CD4-positive, alpha-beta T cell (primary cell): Measurements from ENCODE around the gene CENPF. TPM values are rescaled to one million over a fixed set of nuclear protein-coding genes. Genes with fewer than 3 reads are reported as not detected.
A peak's percentile ranks its signal among the peaks of the same experiment; 100 is the strongest.
"Not testable (repeated sequence)": the region's sequence is repeated elsewhere in the genome, so short reads cannot be mapped to it uniquely, and the experiment has no call there.

Experiments used
- ATAC-seq: fragments of 200-7000 bp; cut with Tn5 transposase; one replicate; pipeline ENCODE4 v1.10.0; 2022; ENCODE audit warnings: mild to moderate bottlenecking; ENCODE audit not compliant: poor library complexity
- CTCF ChIA-PET: fragments of 350-600 bp; sonication (Branson Sonifier 250); formaldehyde crosslinking; loops from one replicate; lab custom pipeline; 2021; ENCODE audit warnings: antibody characterized with exemption, inconsistent platforms; lab: Charles Lee
- POLR2A ChIA-PET: fragments of 350-600 bp; sonication (Branson Sonifier 250); formaldehyde crosslinking; loops from one replicate; lab custom pipeline; 2021; ENCODE audit warnings: antibody characterized with exemption, inconsistent platforms; lab: Charles Lee
- DNase-seq, 14 experiments: peaks; one replicate each; pipeline ENCODE4 v3.0.0-alpha.2; 2013 to 2020; ENCODE audit warnings: mixed read lengths in 2 of 14
- H3K27ac ChIP-seq, 2 donors: one replicate each; pipeline versions ENCODE4 v1.5.1 to v1.7.0; 2013; ENCODE audit warnings: low read length in 2 of 2, low read depth in 1 of 2, mild to moderate bottlenecking in 1 of 2
- H3K27me3 ChIP-seq, 2 experiments: 1 replicate in 1 of 2; 2 replicates in 1 of 2; pipeline versions ENCODE4 v1.6.1 to v1.7.0; 2013; ENCODE audit warnings: low read length in 2 of 2, control low read depth in 1 of 2, mild to moderate bottlenecking in 1 of 2, moderate library complexity in 1 of 2; ENCODE audit not compliant: insufficient read depth in 2 of 2, control insufficient read depth in 1 of 2
- H3K36me3 ChIP-seq: one replicate; pipeline ENCODE4 v1.6.1; 2013; ENCODE audit warnings: low read length, control low read depth; ENCODE audit not compliant: insufficient read depth
- H3K4me1 ChIP-seq: one replicate; pipeline ENCODE4 v1.6.1; 2013; ENCODE audit warnings: low read length, control low read depth; ENCODE audit not compliant: insufficient read depth
- H3K4me3 ChIP-seq: one replicate; pipeline ENCODE4 v1.5.1; 2013; ENCODE audit warnings: mild to moderate bottlenecking, low read length, moderate library complexity
- H3K9me3 ChIP-seq, 2 experiments: 1 replicate in 1 of 2; 2 replicates in 1 of 2; pipeline versions ENCODE4 v1.6.1 to v1.7.0; 2013; ENCODE audit warnings: low read length in 2 of 2, mild to moderate bottlenecking in 2 of 2, control low read depth in 1 of 2, moderate library complexity in 1 of 2; ENCODE audit not compliant: control insufficient read depth in 1 of 2, insufficient read depth in 1 of 2
- H3K27ac Mint-ChIP-seq: one replicate; pipeline ENCODE4 v1.8.0; 2020; ENCODE audit warnings: mixed read lengths
- H3K27me3 Mint-ChIP-seq: one replicate; pipeline ENCODE4 v1.8.0; 2021; ENCODE audit warnings: mixed read lengths
- H3K36me3 Mint-ChIP-seq: one replicate; pipeline ENCODE4 v1.8.0; 2021; ENCODE audit warnings: low read depth, mixed read lengths
- H3K4me1 Mint-ChIP-seq: one replicate; pipeline ENCODE4 v1.8.0; 2021; ENCODE audit warnings: low read depth, mixed read lengths
- H3K4me3 Mint-ChIP-seq: one replicate; pipeline ENCODE4 v1.8.0; 2020; ENCODE audit warnings: mild to moderate bottlenecking, mixed read lengths
- H3K9me3 Mint-ChIP-seq: one replicate; pipeline ENCODE4 v1.8.0; 2020; ENCODE audit warnings: mixed read lengths
- intact Hi-C, 2 experiments: fragments of 100-400 bp; cut with DNase I in 1 of 2; cut with micrococcal nuclease in 1 of 2; formaldehyde crosslinking; loops; one replicate each; pipeline versions ENCODE4 v1.15.1 to v1.9.0; 2023 to 2025; cut with DNase I, micrococcal nuclease
- total RNA-seq, 174 experiments: library from RNA in 2 of 174; stranded (reverse) in 2 of 174; gene quantifications; one replicate each; pipeline ENCODE4 v1.2.3 and lab custom pipeline; 2021 to 2026
- TF ChIP-seq, protein P1 (sequence below): fragments of 200-600 bp; IDR thresholded peaks from one replicate; pipeline ENCODE4 v1.8.0; 2022; ENCODE audit warnings: antibody characterized with exemption, mild to moderate bottlenecking

CENPF gene
- total RNA-seq, 2 experiments from 2014 or later: 3.4 to 3.8 TPM

DNA sequence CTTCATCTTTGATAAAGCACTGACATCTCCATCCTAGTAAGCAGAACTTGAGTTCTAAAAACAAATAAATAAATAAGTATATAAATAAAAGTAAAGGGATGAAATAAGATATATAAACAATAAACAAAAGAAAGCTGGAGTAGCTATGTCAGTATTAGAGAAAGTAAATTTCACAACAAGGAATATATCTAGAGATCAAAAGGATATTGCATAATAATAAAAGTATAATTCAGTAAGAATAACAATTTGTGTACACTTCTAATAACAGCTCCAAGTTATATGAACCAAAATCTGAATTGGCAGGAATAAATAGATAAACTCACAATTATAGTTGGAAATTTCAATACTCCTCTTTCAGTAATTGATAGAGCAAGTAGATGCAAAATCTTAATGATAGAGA lies 9.8 kb upstream of the CENPF start:
- Histone ChIP-seq H3K27me3 (peaks cover 0 to 2% of the 10 kb centered on the region in 2 experiments), H3K4me3 (no peak overlapping the region), H3K9me3 (no peaks in the 10 kb centered on the region), H3K36me3 (no peaks in the 10 kb centered on the region), H3K4me1 (no peaks in the 10 kb centered on the region), H3K27ac (no peak overlapping the region)
- DNase-seq (no peak), ATAC-seq (no peak)
- no peaks in the 10 kb centered on the region for H3K9me3 Mint-ChIP-seq
- H3K36me3 Mint-ChIP-seq: no peaks in the 10 kb centered on the region
- H3K4me1 Mint-ChIP-seq: no peaks in the 10 kb centered on the region
- intact Hi-C loops: no loop called here
- no peaks in the 10 kb centered on the region for H3K27me3 Mint-ChIP-seq
- H3K4me3 Mint-ChIP-seq: no peak overlapping the region
- H3K27ac Mint-ChIP-seq: no peak overlapping the region
- ChIA-PET POLR2A (no interaction called here), CTCF (interaction anchor here (0.7 to 1.6 kb wide), 2 partner anchors 45 to 60 kb away, joined by 3 to 6 read pairs; no protein-coding TSS in a partner anchor)
- TF ChIP-seq, protein P1, sequence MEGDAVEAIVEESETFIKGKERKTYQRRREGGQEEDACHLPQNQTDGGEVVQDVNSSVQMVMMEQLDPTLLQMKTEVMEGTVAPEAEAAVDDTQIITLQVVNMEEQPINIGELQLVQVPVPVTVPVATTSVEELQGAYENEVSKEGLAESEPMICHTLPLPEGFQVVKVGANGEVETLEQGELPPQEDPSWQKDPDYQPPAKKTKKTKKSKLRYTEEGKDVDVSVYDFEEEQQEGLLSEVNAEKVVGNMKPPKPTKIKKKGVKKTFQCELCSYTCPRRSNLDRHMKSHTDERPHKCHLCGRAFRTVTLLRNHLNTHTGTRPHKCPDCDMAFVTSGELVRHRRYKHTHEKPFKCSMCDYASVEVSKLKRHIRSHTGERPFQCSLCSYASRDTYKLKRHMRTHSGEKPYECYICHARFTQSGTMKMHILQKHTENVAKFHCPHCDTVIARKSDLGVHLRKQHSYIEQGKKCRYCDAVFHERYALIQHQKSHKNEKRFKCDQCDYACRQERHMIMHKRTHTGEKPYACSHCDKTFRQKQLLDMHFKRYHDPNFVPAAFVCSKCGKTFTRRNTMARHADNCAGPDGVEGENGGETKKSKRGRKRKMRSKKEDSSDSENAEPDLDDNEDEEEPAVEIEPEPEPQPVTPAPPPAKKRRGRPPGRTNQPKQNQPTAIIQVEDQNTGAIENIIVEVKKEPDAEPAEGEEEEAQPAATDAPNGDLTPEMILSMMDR: no peak

DNA sequence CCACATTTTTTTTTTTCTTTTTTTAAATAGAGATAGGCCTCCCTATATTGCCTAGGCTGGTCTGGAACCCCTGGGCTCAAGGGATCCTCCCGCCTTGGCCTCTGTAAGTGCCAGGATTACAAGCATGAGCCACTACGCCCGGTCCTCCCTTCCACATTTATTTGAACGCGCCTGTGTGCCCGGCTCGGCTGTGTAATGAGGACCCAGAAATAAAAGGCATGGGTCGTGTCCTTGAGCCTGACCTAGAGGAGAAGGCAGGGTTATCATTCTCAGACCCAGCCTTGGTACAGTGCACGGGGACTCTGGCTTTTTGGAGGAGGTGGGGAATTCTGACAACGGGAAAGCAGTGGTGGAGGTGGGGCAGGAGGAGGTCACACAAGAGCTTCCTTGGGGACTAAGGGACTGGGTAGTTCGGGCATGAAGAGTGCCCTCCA lies 841 bp downstream of the CENPF start:
- H3K27me3 ChIP-seq: no peaks in the 10 kb centered on the region
- H3K4me1 ChIP-seq: peaks cover 12% of the 10 kb centered on the region
- POLR2A ChIA-PET: interaction anchor here (0.6 to 3.2 kb wide), 2 partner anchors 37 to 1003 kb away, joined by 3 to 7 read pairs; no protein-coding TSS in a partner anchor

DNA sequence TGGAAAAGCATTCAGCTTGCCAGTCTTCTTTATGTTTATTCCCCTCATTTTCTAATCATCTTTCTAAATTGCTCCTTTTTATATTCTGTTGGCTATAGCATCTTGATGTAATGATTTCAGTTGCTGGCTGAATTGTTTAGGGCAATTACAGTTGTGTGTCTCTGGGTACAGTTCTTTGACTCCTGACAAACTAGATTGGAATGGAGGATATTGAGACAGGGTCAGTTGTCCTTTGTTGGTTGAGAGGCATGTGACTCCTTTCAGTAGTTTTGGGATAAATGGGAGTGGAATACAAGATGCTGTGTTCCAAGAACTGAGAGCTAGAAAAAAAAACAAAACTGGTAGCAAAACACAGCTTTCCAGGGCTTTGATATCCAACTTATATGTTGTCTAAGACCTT lies 1.5 kb downstream of the CENPF start:
- intact Hi-C loops: no loop called here
- H3K27ac ChIP-seq: no peak overlapping the region

More for the DNA sequence above, 841 bp downstream of the CENPF start:
- Mint-ChIP-seq H3K4me1 (peaks cover 23% of the 10 kb centered on the region), H3K9me3 (no peaks in the 10 kb centered on the region), H3K27me3 (no peaks in the 10 kb centered on the region), H3K36me3 (no peaks in the 10 kb centered on the region), H3K27ac (peak overlapping the region; percentile 28), H3K4me3 (peak overlapping the region; percentile 93)
- CTCF ChIA-PET: no interaction called here
- no peak overlapping the region for H3K27ac ChIP-seq
- TF ChIP-seq, protein P1: no peak
- ATAC-seq (no peak), DNase-seq (no peak)
- H3K9me3 ChIP-seq: no peaks in the 10 kb centered on the region
- intact Hi-C loops: loop anchor here (1.0 to 2.0 kb wide), 2 partner anchors 24 to 323 kb away; partner anchors contain the start of gene SMYD2 (in 1 of the 2)
- H3K4me3 ChIP-seq: peak overlapping the region; percentile 67
- no peaks in the 10 kb centered on the region for H3K36me3 ChIP-seq

DNA sequence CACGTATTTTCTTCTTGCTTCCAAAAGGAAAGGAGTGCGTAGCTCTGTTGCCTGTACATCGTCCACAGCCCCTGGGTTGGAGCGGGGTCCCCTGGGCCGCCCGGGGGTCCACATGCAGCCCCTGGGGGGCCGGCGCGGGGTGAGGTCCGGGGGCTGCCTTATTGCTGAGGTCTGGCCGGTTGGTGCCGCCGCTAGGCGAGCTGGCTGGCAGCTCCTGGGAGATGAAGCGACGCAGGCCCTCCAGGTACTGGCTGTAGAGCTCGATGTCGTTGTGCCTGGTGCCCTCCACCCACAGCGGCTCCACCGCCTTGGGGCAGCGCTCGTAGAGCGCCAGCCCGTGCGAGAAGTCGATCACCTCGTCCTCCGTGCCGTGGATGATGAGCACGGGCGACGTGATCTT lies 2.5 kb downstream of the CENPF start:
- H3K9me3 ChIP-seq, H3K27ac ChIP-seq, intact Hi-C loops, H3K4me3 ChIP-seq, H3K4me3 Mint-ChIP-seq, ATAC-seq, H3K27me3 ChIP-seq, H3K36me3 ChIP-seq, DNase-seq, H3K27ac Mint-ChIP-seq, H3K9me3 Mint-ChIP-seq, H3K27me3 Mint-ChIP-seq, CTCF ChIA-PET, H3K36me3 Mint-ChIP-seq: not testable (repeated sequence)
- POLR2A ChIA-PET: interaction anchor here (0.9 kb wide), 1 partner anchor 243 kb away, joined by 3 read pairs; no protein-coding TSS in a partner anchor
- peaks cover 23% of the 10 kb centered on the region for H3K4me1 Mint-ChIP-seq
- H3K4me1 ChIP-seq: peaks cover 12% of the 10 kb centered on the region

More for the DNA sequence above, 1.5 kb downstream of the CENPF start:
- Mint-ChIP-seq H3K27ac (no peak overlapping the region), H3K36me3 (no peaks in the 10 kb centered on the region), H3K4me1 (peaks cover 23% of the 10 kb centered on the region), H3K4me3 (peak overlapping the region; percentile 93), H3K9me3 (no peaks in the 10 kb centered on the region), H3K27me3 (no peaks in the 10 kb centered on the region)
- ATAC-seq (no peak), DNase-seq (no peak)
- TF ChIP-seq, protein P1: no peak
- H3K36me3 ChIP-seq: no peaks in the 10 kb centered on the region
- no peaks in the 10 kb centered on the region for H3K9me3 ChIP-seq
- peaks cover 12% of the 10 kb centered on the region for H3K4me1 ChIP-seq
- CTCF ChIA-PET: no interaction called here
- no peaks in the 10 kb centered on the region for H3K27me3 ChIP-seq
- POLR2A ChIA-PET: interaction anchor here (3.2 kb wide), 1 partner anchor 36 kb away, joined by 7 read pairs; no protein-coding TSS in a partner anchor
- H3K4me3 ChIP-seq: no peak overlapping the region

DNA sequence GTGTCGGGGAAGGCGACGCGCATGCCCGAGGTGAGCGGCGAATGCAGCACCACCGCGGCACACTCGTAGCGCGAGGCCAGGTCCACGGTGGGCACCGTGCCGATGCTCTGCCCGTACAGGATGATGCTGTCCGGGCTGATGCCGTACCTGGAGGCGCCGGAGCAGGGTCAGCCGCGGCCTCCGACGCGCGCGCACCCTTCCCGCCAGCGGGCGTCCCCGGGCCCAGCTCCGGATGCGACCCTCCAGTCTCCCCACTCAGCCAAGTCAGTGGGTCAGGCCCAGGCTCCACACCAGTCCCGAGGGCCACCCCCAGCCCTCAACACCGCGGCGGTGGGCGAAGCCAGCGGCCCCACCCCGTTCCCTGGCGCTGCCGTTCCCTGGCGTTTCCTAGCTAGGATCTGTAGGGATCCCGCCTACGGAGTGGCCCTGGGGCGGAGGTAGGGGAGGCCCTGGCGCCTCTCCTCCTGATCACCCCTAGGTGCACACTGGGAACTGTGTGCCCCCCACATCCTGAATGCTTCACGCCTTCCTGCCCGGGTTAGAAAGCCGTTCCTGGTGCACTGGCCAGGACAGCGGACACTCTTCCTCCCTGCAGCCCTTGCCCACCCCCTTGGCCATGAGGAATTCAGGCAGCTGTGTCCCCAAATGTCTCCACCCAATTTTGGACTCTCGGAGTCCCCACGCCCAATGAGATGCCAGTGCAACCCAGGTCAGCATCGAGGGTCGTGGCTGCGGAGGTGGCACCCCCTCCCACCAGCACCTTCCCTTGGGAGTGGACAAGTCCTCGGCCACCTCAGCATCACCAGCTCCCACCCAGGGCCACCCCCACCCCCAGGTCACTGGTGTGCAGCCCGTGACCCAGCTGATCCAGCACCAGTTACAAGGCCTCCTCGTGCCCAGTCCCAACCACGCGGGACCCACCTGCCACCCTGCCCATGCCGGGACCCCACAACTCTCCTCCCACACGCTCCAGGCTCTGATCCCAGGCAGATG lies 3.2 kb downstream of the CENPF start:
- intact Hi-C loops, H3K36me3 Mint-ChIP-seq, H3K27me3 Mint-ChIP-seq, H3K27ac Mint-ChIP-seq, H3K9me3 ChIP-seq, H3K4me3 Mint-ChIP-seq, ATAC-seq, CTCF ChIA-PET, H3K27me3 ChIP-seq, POLR2A ChIA-PET, H3K4me3 ChIP-seq, H3K27ac ChIP-seq, H3K9me3 Mint-ChIP-seq, DNase-seq, H3K36me3 ChIP-seq: not testable (repeated sequence)
- H3K4me1 ChIP-seq: peaks cover 12% of the 10 kb centered on the region
- peaks cover 23% of the 10 kb centered on the region for H3K4me1 Mint-ChIP-seq
